ENCODE data around the gene DCUN1D3.
A peak's percentile ranks its signal among the peaks of the same experiment; 100 is the strongest.

The DCUN1D3 gene

GRCh38 chr16:20923876-20924275 is 23.7 kb upstream of the DCUN1D3 start:
- DNase-seq = no peak
- in situ Hi-C loops (cut with HindIII; ENCODE audit: low pct_ligation_motif_present, low pct_unique_long_range_greater_than_20kb, low sequenced_read_pairs) = no loop called here

- in situ Hi-C loops (cut with HindIII; ENCODE audit: low pct_ligation_motif_present, low pct_unique_long_range_greater_than_20kb, low sequenced_read_pairs) = no loop called here
- no peak for DNase-seq
Measured at GRCh38 chr16:20920799-20921198, 20.6 kb upstream of the DCUN1D3 start.

- in situ Hi-C loops (cut with HindIII; ENCODE audit: low pct_ligation_motif_present, low pct_unique_long_range_greater_than_20kb, low sequenced_read_pairs) = no loop called here
- no peak for DNase-seq
Measured at GRCh38 chr16:20920091-20920490, 19.9 kb upstream of the DCUN1D3 start.

- DNase-seq = no peak
Measured at GRCh38 chr16:20918486-20919239, 18.5 kb upstream of the DCUN1D3 start.

GRCh38 chr16:20916942-20917341 is 16.8 kb upstream of the DCUN1D3 start:
- DNase-seq = no peak
- in situ Hi-C loops (cut with HindIII; ENCODE audit: low pct_ligation_motif_present, low pct_unique_long_range_greater_than_20kb, low sequenced_read_pairs) = no loop called here

More at GRCh38 chr16:20918486-20919239, 18.5 kb upstream of the DCUN1D3 start:
- in situ Hi-C loops (cut with HindIII; ENCODE audit: low pct_ligation_motif_present, low pct_unique_long_range_greater_than_20kb, low sequenced_read_pairs) = no loop called here

- in situ Hi-C loops (cut with HindIII; ENCODE audit: low pct_ligation_motif_present, low pct_unique_long_range_greater_than_20kb, low sequenced_read_pairs) = no loop called here
Measured at GRCh38 chr16:20916289-20916688, 16.1 kb upstream of the DCUN1D3 start.

GRCh38 chr16:20911361-20911760 is 11.2 kb upstream of the DCUN1D3 start:
- in situ Hi-C loops (cut with HindIII; ENCODE audit: low pct_ligation_motif_present, low pct_unique_long_range_greater_than_20kb, low sequenced_read_pairs) = no loop called here
- peak; percentile 28 for DNase-seq

More at GRCh38 chr16:20916289-20916688, 16.1 kb upstream of the DCUN1D3 start:
- no peak for DNase-seq

- in situ Hi-C loops (cut with HindIII; ENCODE audit: low pct_ligation_motif_present, low pct_unique_long_range_greater_than_20kb, low sequenced_read_pairs) = no loop called here
- DNase-seq = peak; percentile 52
Measured at GRCh38 chr16:20910781-20911321, 10.7 kb upstream of the DCUN1D3 start.

- peak; percentile 88 for DNase-seq
- in situ Hi-C loops (cut with HindIII; ENCODE audit: low pct_ligation_motif_present, low pct_unique_long_range_greater_than_20kb, low sequenced_read_pairs) = no loop called here
Measured at GRCh38 chr16:20906341-20907255, 6.4 kb upstream of the DCUN1D3 start.

- in situ Hi-C loops (cut with HindIII; ENCODE audit: low pct_ligation_motif_present, low pct_unique_long_range_greater_than_20kb, low sequenced_read_pairs) = no loop called here
- DNase-seq = no peak
Measured at GRCh38 chr16:20905576-20905975, 5.4 kb upstream of the DCUN1D3 start.

- in situ Hi-C loops (cut with HindIII; ENCODE audit: low pct_ligation_motif_present, low pct_unique_long_range_greater_than_20kb, low sequenced_read_pairs) = no loop called here
- DNase-seq = no peak
Measured at GRCh38 chr16:20904507-20905081, 4.4 kb upstream of the DCUN1D3 start.

GRCh38 chr16:20903899-20904506 is 3.8 kb upstream of the DCUN1D3 start:
- DNase-seq = no peak
- in situ Hi-C loops (cut with HindIII; ENCODE audit: low pct_ligation_motif_present, low pct_unique_long_range_greater_than_20kb, low sequenced_read_pairs) = no loop called here

GRCh38 chr16:20903116-20903898 is 3.1 kb upstream of the DCUN1D3 start:
- DNase-seq = no peak
- in situ Hi-C loops (cut with HindIII; ENCODE audit: low pct_ligation_motif_present, low pct_unique_long_range_greater_than_20kb, low sequenced_read_pairs) = no loop called here

- DNase-seq = no peak
- in situ Hi-C loops (cut with HindIII; ENCODE audit: low pct_ligation_motif_present, low pct_unique_long_range_greater_than_20kb, low sequenced_read_pairs) = no loop called here
Measured at GRCh38 chr16:20902426-20902825, 2.3 kb upstream of the DCUN1D3 start.

GRCh38 chr16:20901436-20902112 is 1.4 kb upstream of the DCUN1D3 start:
- in situ Hi-C loops (cut with HindIII; ENCODE audit: low pct_ligation_motif_present, low pct_unique_long_range_greater_than_20kb, low sequenced_read_pairs) = no loop called here
- DNase-seq = peak; percentile 65

GRCh38 chr16:20901068-20901435 is 894 bp upstream of the DCUN1D3 start:
- no peak for DNase-seq
- in situ Hi-C loops (cut with HindIII; ENCODE audit: low pct_ligation_motif_present, low pct_unique_long_range_greater_than_20kb, low sequenced_read_pairs) = no loop called here

- in situ Hi-C loops (cut with HindIII; ENCODE audit: low pct_ligation_motif_present, low pct_unique_long_range_greater_than_20kb, low sequenced_read_pairs) = no loop called here
- peak; percentile 66 for DNase-seq
Measured at GRCh38 chr16:20899477-20900298, 470 bp downstream of the DCUN1D3 start.

All from ACHN (cell line).